Measurements from ENCODE around the gene UBE2O.

GRCh38 chr17:76452127-76452659 is 759 bp downstream of the UBE2O start:
- TF ChIP-seq CTCF (IDR thresholded peaks at IDR 0.05; ENCODE audit: low read depth, low read length) (no peak), MAX (IDR thresholded peaks at IDR 0.05; ENCODE audit: low read depth, low read length) (no peak), POLR2A (IDR thresholded peaks at IDR 0.05; ENCODE audit: extremely low read depth, insufficient read length) (no peak), MYC (IDR thresholded peaks at IDR 0.05; ENCODE audit: low read depth, low read length) (no peak)
